GM12878 (cell line): ENCODE results near the gene KAT2B. TPM values are rescaled to one million over a fixed set of nuclear protein-coding genes. Genes with fewer than 3 reads are reported as not detected.

Experiments
- BRCA1 ChIP-seq: IDR thresholded peaks from 2 replicates; pipeline ENCODE4 v1.6.1; 2011; ENCODE audit warnings: low read depth, low read length, improper control_type of control experiment
- CHD4 ChIP-seq: fragments of 200-600 bp; sonication (generic); IDR thresholded peaks from 2 replicates; pipeline ENCODE4 v1.6.1; 2016; ENCODE audit warnings: mild to moderate bottlenecking
- E4F1 ChIP-seq: fragments of 450-650 bp; IDR thresholded peaks from 2 replicates; pipeline ENCODE4 v1.6.1; 2018; ENCODE audit warnings: borderline replicate concordance, mild to moderate bottlenecking; ENCODE audit not compliant: partially characterized antibody
- ESRRA ChIP-seq: IDR thresholded peaks from 2 replicates; pipeline ENCODE4 v1.6.1; 2012; ENCODE audit warnings: mild to moderate bottlenecking, low read length, improper control_type of control experiment
- EZH2 ChIP-seq: IDR thresholded peaks from 2 replicates; pipeline ENCODE4 v1.6.1; 2012; ENCODE audit warnings: low read depth, mild to moderate bottlenecking, control low read depth, inconsistent platforms, low read length, borderline replicate concordance; ENCODE audit not compliant: control insufficient read depth
- HDAC6 ChIP-seq: fragments of 200-600 bp; sonication (generic); IDR thresholded peaks from one replicate; pipeline ENCODE4 v1.8.0; 2017; ENCODE audit warnings: antibody characterized with exemption; ENCODE audit not compliant: unreplicated experiment
- HDGF ChIP-seq: fragments of 450-650 bp; IDR thresholded peaks from 2 replicates; pipeline ENCODE4 v1.6.1; 2016; ENCODE audit warnings: antibody characterized with exemption
- IRF5 ChIP-seq: fragments of 450-650 bp; IDR thresholded peaks from 2 replicates; pipeline ENCODE4 v1.6.1; 2017; ENCODE audit warnings: borderline replicate concordance
- NFYB ChIP-seq: IDR thresholded peaks from 2 replicates; pipeline ENCODE4 v1.6.1; 2011; ENCODE audit warnings: low read depth, mild to moderate bottlenecking, low read length, improper control_type of control experiment, moderate library complexity; ENCODE audit not compliant: insufficient read depth
- NR2C1 ChIP-seq: fragments of 450-650 bp; IDR thresholded peaks from 2 replicates; pipeline ENCODE4 v1.6.1; 2017; ENCODE audit warnings: antibody characterized with exemption, mild to moderate bottlenecking, moderate library complexity
- RB1 ChIP-seq: fragments of 450-650 bp; formaldehyde crosslinking; IDR thresholded peaks from 2 replicates; pipeline ENCODE4 v1.6.1; 2017; ENCODE audit warnings: mild to moderate bottlenecking, borderline replicate concordance
- REST ChIP-seq: IDR thresholded peaks from 2 replicates; pipeline ENCODE4 v1.6.1; 2012; ENCODE audit warnings: mild to moderate bottlenecking, low read depth, low read length
- RUNX3 ChIP-seq: IDR thresholded peaks from 2 replicates; pipeline ENCODE4 v1.6.1; 2012; ENCODE audit warnings: low read length, inconsistent platforms
- SKIL ChIP-seq: fragments of 450-650 bp; IDR thresholded peaks from 2 replicates; pipeline ENCODE4 v1.6.1; 2017; ENCODE audit warnings: mild to moderate bottlenecking, low read depth, inconsistent platforms; ENCODE audit not compliant: poor library complexity, severe bottlenecking
- SRF ChIP-seq, 2 experiments: IDR thresholded peaks; 2 replicates each; pipeline ENCODE4 v1.6.1; 2011; ENCODE audit warnings: low read depth in 2 of 2, low read length in 2 of 2, mild to moderate bottlenecking in 1 of 2, moderate library complexity in 1 of 2
- TARDBP ChIP-seq: IDR thresholded peaks from 2 replicates; pipeline ENCODE4 v1.6.1; 2016; ENCODE audit warnings: borderline replicate concordance
- TBL1XR1 ChIP-seq: IDR thresholded peaks from 2 replicates; pipeline ENCODE4 v1.6.1; 2012; ENCODE audit warnings: low read depth, low read length, improper control_type of control experiment
- ZBED1 ChIP-seq: IDR thresholded peaks from 2 replicates; pipeline ENCODE4 v1.6.1; 2016; ENCODE audit warnings: borderline replicate concordance
- ZNF207 ChIP-seq: fragments of 450-650 bp; IDR thresholded peaks from 2 replicates; pipeline ENCODE4 v1.6.1; 2014; ENCODE audit warnings: antibody characterized with exemption, mild to moderate bottlenecking, borderline replicate concordance
- polyA plus RNA-seq, 11 experiments: library from polyadenylated mRNA; depleted of rRNA in 4 of 11; unstranded in 6 of 11; stranded (reverse) in 5 of 11; fragments of >200 nt; fragmentation: Nextera tagmentation in 4 of 11; fragmentation: Illumina TruSeq in 1 of 11; extraction: Ambion mirVana in 4 of 11; extraction: Trizol in 1 of 11; gene quantifications; 1 replicate in 1 of 11; 2 replicates in 10 of 11; pipeline versions ENCODE4 v1.2.1 to v1.2.3, GENCODE V29; 2011 to 2016; ENCODE audit warnings: inconsistent platforms in 2 of 11, missing spikeins in 2 of 11, low read depth in 1 of 11
- total RNA-seq, 4 experiments: library from RNA; depleted of rRNA in 3 of 4; stranded (reverse); fragments of >200 nt in 3 of 4; fragmentation: Illumina TruSeq in 1 of 4; extraction: Trizol in 1 of 4; gene quantifications; 2 replicates each; pipeline versions ENCODE4 v1.2.1 to v1.2.3, GENCODE V29; 2013 to 2021

KAT2B gene
- total and polyA plus RNA-seq, 10 of the 15 experiments (the other 5 are each of a cell fraction or from before 2014, with no cell fraction given): 2.9 to 15.2 (median 10.2) TPM

GRCh38 chr3:20056725-20057611 is 16.7 kb downstream of the KAT2B start (continued):
- no peak for TF ChIP-seq BRCA1
- no peak for TF ChIP-seq IRF5
- TF ChIP-seq ESRRA: no peak
- TF ChIP-seq HDGF: no peak
- no peak for TF ChIP-seq TARDBP
- TF ChIP-seq CHD4: no peak
- TF ChIP-seq E4F1: no peak
- no peak for TF ChIP-seq HDAC6
- TF ChIP-seq ZBED1: peak; percentile 19; the same call in 1 of the 2 replicates
- TF ChIP-seq NFYB: no peak
- no peak for TF ChIP-seq SRF (IDR thresholded peaks at IDR 0.05; ENCODE audit: low read depth in 2 of 2, low read length in 2 of 2)
- TF ChIP-seq NR2C1: no peak
- no peak for TF ChIP-seq EZH2
- TF ChIP-seq REST: no peak
- no peak for TF ChIP-seq RB1
- no peak for TF ChIP-seq ZNF207
- no peak for TF ChIP-seq TBL1XR1
- no peak for TF ChIP-seq SKIL
- TF ChIP-seq RUNX3: peak; percentile 23; the same call in 1 of the 2 replicates
